ENCODE data around the gene AUNIP. TPM values are rescaled to one million over a fixed set of nuclear protein-coding genes. Genes with fewer than 3 reads are reported as not detected.

Gene AUNIP
- total RNA-seq, 4 donors from 2014 or later, result not detected

DNA sequence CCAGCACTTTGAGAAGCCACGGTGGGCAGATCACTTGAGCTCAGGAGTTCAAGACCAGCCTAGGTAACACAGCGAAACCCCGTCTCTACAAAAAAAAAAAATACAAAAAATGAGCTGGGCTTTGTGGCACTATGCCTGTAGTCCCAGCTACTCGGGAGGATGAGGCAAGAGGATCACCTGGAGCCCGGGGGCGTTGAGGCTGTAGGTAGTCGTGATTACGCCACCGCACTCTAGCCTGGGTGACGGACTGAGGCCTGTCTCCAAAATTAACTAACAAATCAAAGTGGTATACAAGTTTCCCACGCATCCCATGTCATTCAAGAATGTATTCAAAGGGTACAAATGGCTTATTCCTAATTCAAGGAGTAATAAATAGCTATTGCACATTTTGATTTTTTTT, 2.4 kb downstream of the AUNIP start:
- Histone ChIP-seq H3K9me3 (no peaks in the 10 kb centered on the region), H3K4me3 (replicated peaks in 1 of 3) (no peak overlapping the region), H3K4me1 (peaks cover 6 to 15% of the 10 kb centered on the region in 2 donors), H3K27ac (no peak overlapping the region), H3K27me3 (no peaks in the 10 kb centered on the region), H3K36me3 (no peaks in the 10 kb centered on the region)
- WGBS, 2 donors, result 91 to 96% methylated on average over 11 of the region's 11 CpGs
- TF ChIP-seq, protein P1, sequence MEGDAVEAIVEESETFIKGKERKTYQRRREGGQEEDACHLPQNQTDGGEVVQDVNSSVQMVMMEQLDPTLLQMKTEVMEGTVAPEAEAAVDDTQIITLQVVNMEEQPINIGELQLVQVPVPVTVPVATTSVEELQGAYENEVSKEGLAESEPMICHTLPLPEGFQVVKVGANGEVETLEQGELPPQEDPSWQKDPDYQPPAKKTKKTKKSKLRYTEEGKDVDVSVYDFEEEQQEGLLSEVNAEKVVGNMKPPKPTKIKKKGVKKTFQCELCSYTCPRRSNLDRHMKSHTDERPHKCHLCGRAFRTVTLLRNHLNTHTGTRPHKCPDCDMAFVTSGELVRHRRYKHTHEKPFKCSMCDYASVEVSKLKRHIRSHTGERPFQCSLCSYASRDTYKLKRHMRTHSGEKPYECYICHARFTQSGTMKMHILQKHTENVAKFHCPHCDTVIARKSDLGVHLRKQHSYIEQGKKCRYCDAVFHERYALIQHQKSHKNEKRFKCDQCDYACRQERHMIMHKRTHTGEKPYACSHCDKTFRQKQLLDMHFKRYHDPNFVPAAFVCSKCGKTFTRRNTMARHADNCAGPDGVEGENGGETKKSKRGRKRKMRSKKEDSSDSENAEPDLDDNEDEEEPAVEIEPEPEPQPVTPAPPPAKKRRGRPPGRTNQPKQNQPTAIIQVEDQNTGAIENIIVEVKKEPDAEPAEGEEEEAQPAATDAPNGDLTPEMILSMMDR (IDR thresholded peaks at IDR 0.05), result no peak
- no peak for DNase-seq
- intact Hi-C loops (cut with DNase I), result no loop called here

DNA sequence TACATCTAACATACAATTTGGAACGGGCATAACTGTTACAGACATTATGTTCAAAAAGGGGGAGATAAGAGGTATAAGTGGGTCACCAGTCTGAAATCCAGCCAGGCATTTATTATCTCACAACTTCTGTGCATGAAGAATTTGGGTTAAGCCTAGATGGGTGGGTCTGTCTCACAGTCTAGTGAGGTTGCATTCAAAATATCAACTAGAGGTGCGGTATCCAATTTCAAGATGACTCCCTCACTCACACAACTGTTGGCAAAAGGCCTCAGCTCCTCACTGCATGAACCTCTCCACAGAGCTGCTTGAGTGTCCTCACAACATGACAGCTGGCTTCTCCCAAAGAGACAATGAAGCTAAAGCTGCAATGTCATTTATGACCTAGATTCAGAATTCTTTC, 4.7 kb downstream of the AUNIP start:
- no peaks in the 10 kb centered on the region for H3K36me3 ChIP-seq
- peaks cover 6 to 7% of the 10 kb centered on the region in 2 donors for H3K4me1 ChIP-seq
- H3K4me3 ChIP-seq (replicated peaks in 1 of 3), result no peak overlapping the region
- H3K27ac ChIP-seq, result no peak overlapping the region
- WGBS, 2 donors, result 83 to 91% methylated on average over 2 of the region's 2 CpGs
- DNase-seq, result no peak
- no peaks in the 10 kb centered on the region for H3K9me3 ChIP-seq
- H3K27me3 ChIP-seq, result no peaks in the 10 kb centered on the region
- intact Hi-C loops (cut with DNase I), result no loop called here
- TF ChIP-seq POLR2A (IDR thresholded peaks at IDR 0.05), result no peak
- TF ChIP-seq, protein P1 (IDR thresholded peaks at IDR 0.05), result no peak

DNA sequence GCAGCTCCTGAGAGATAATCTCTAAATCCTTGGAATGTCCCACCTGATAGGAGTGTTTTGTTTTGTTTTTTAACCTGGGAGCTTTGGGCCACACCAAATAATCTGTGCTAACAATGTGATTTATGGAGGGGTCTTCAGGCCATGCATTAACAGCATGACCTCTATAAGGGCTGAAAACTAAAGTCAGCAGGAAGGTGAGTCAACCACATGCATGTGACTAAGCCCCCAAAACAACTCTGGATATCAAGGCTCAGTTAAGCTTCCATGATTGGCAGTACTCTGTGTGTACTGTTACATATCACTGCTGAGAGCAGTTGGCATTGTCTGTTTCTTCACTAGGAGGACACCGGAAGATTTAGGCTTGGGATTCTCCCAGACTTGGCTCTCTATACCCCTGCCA, 10.7 kb downstream of the AUNIP start:
- H3K4me3 ChIP-seq (replicated peaks in 1 of 3), result no peak overlapping the region
- intact Hi-C loops (cut with DNase I), result no loop called here
- no peaks in the 10 kb centered on the region for H3K9me3 ChIP-seq
- WGBS, 2 donors, result 69 to 81% methylated on average over 1 of the region's 1 CpG
- H3K4me1 ChIP-seq, result no peaks in the 10 kb centered on the region
- no peaks in the 10 kb centered on the region for H3K36me3 ChIP-seq
- TF ChIP-seq, protein P1 (IDR thresholded peaks at IDR 0.05), result no peak
- no peak for TF ChIP-seq POLR2A (IDR thresholded peaks at IDR 0.05)
- no peak for DNase-seq
- no peaks in the 10 kb centered on the region for H3K27me3 ChIP-seq
- no peak overlapping the region for H3K27ac ChIP-seq

DNA sequence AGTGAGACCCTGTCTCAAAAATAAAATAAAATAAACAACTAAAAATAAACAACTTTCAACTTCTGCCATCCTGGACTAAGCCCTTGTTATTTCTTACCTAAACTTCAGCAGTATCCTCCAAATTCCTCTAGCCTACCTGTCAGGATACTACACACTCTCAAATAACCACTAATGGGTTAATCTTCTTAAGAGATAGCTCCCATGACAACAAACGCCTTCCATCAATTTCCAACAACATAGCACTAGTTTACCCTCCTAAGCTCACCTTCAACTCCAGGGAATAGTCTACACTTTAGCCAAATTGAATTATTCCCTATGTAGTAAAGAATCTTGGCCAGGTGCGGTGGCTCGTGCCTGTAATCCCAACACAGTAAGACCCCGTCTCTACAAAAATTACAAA, 11.3 kb downstream of the AUNIP start:
- no peaks in the 10 kb centered on the region for H3K9me3 ChIP-seq
- no peak for DNase-seq
- intact Hi-C loops (cut with DNase I), result no loop called here
- 66 to 80% methylated on average over 4 of the region's 4 CpGs for WGBS, 2 donors
- H3K27ac ChIP-seq, result no peak overlapping the region
- H3K4me3 ChIP-seq (replicated peaks in 1 of 3), result no peak overlapping the region
- no peaks in the 10 kb centered on the region for H3K27me3 ChIP-seq
- H3K36me3 ChIP-seq, result no peaks in the 10 kb centered on the region
- H3K4me1 ChIP-seq, result no peaks in the 10 kb centered on the region
- no peak for TF ChIP-seq POLR2A (IDR thresholded peaks at IDR 0.05)
- TF ChIP-seq, protein P1 (IDR thresholded peaks at IDR 0.05), result no peak

DNA sequence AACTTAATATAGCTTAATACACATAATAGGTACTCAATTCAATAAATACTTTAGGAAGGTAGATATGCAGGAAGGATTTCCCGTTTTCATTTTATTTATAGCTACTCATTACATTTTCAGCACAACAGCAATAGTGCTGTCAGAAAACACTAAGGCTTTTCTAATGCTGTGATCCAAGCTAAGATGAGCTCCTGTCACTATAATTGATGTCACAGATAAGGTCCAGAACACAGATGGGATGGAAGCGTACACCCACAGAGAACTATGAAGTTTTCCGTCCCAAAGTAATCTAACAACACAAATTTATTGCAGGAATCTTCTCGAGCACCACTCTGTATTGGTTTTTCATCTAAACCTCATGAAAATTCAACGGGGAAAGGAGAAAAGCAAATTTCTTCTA, 13.6 kb downstream of the AUNIP start:
- Histone ChIP-seq H3K4me1 (no peaks in the 10 kb centered on the region), H3K27me3 (no peaks in the 10 kb centered on the region), H3K9me3 (no peaks in the 10 kb centered on the region), H3K36me3 (no peaks in the 10 kb centered on the region), H3K4me3 (replicated peaks in 1 of 3) (no peak overlapping the region), H3K27ac (no peak overlapping the region)
- no peak for DNase-seq
- intact Hi-C loops (cut with DNase I), result no loop called here
- 86 to 89% methylated on average over 5 of the region's 5 CpGs for WGBS, 2 donors
- TF ChIP-seq, protein P1 (IDR thresholded peaks at IDR 0.05), result no peak
